ENCODE results near the gene AGPAT2.

GRCh38 chr9:136671254-136671614 lies 16.0 kb downstream of the AGPAT2 start:
- TF ChIP-seq TAF1 (IDR thresholded peaks at IDR 0.05; ENCODE audit: borderline replicate concordance, insufficient read depth, low read length) (no peak), SIN3A (IDR thresholded peaks at IDR 0.05; ENCODE audit: borderline replicate concordance, insufficient read depth, low read length) (no peak), POLR2AphosphoS5 (IDR thresholded peaks at IDR 0.05; ENCODE audit: low read depth, low read length) (no peak), FOXP2 (optimal IDR thresholded peaks at IDR 0.05; ENCODE audit: borderline replicate concordance, extremely low read depth, extremely low read length, insufficient read depth) (no peak)
- TF ChIP-seq, protein P1, sequence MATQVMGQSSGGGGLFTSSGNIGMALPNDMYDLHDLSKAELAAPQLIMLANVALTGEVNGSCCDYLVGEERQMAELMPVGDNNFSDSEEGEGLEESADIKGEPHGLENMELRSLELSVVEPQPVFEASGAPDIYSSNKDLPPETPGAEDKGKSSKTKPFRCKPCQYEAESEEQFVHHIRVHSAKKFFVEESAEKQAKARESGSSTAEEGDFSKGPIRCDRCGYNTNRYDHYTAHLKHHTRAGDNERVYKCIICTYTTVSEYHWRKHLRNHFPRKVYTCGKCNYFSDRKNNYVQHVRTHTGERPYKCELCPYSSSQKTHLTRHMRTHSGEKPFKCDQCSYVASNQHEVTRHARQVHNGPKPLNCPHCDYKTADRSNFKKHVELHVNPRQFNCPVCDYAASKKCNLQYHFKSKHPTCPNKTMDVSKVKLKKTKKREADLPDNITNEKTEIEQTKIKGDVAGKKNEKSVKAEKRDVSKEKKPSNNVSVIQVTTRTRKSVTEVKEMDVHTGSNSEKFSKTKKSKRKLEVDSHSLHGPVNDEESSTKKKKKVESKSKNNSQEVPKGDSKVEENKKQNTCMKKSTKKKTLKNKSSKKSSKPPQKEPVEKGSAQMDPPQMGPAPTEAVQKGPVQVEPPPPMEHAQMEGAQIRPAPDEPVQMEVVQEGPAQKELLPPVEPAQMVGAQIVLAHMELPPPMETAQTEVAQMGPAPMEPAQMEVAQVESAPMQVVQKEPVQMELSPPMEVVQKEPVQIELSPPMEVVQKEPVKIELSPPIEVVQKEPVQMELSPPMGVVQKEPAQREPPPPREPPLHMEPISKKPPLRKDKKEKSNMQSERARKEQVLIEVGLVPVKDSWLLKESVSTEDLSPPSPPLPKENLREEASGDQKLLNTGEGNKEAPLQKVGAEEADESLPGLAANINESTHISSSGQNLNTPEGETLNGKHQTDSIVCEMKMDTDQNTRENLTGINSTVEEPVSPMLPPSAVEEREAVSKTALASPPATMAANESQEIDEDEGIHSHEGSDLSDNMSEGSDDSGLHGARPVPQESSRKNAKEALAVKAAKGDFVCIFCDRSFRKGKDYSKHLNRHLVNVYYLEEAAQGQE (IDR thresholded peaks at IDR 0.05; ENCODE audit: insufficient read depth in 1 of 2, low read depth in 2 of 2, low read length in 2 of 2), result no peak

All from PFSK-1 (cell line).